Stimulated activated CD8-positive, alpha-beta memory T cell treated with anti-CD3 and anti-CD28 coated beads, Interleukin-15, amount 100 ng/mL, for 4 hours (primary cell): ENCODE measurements around the gene ACBD4.
A peak's percentile ranks its signal among the peaks of the same experiment; 100 is the strongest.

Experiments used
- DNase-seq, 2 donors: peaks; one replicate each; pipeline ENCODE4 v3.0.0-alpha.2; 2020; ENCODE audit warnings: low read depth in 2 of 2

The ACBD4 gene

DNA sequence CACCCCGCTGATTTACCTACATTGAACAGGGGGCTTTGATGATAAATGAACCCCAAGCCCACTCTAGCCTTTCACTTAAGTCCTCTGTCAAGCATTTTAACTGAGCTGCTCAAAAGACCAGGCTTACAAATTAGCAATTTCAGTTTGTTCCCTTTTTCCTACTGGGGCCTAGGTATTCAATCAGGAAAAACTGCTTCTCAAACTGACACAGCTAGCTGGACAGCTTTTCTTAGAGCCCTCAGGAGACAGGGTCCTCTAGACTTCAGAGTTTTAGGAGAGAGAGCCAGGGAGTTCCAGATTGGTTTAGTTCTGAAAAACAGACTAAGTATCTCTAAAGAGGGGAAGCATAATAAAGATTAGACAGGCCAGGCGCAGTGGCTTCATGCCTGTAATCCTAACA, 20.0 kb downstream of the ACBD4 start:
- DNase-seq = no peak

DNA sequence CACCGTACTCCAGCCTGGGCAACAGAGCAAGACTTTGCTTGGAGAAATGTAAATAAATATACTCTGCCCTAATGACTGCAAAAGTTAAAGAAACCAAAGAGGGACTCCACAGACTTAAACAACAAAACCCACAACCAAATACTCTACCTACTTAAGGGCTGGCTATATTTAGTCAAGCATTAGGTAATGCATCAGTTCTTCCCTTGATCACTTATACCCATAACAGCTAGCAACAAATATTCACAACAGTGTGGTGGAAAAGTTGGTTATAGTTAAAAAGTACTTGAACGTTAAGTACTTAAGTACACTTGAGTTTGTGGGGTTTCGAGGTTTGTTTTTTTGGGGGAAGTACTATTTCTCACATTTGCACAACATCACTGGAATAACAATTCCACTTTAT, 20.8 kb downstream of the ACBD4 start:
- no peak for DNase-seq

- DNase-seq = peak; percentile 34 to 50
Measured at GRCh38 chr17:45160447-45161287, 25.2 kb downstream of the ACBD4 start.

GRCh38 chr17:45161288-45162024, 26.0 kb downstream of the ACBD4 start, which contains the start of gene HEXIM2:
Gene HEXIM2, plus strand, starts transcription at chr17:45161875. Its CDS starts 919 bp downstream, at chr17:45162794.
- DNase-seq = peak; percentile 93 to 98

DNA sequence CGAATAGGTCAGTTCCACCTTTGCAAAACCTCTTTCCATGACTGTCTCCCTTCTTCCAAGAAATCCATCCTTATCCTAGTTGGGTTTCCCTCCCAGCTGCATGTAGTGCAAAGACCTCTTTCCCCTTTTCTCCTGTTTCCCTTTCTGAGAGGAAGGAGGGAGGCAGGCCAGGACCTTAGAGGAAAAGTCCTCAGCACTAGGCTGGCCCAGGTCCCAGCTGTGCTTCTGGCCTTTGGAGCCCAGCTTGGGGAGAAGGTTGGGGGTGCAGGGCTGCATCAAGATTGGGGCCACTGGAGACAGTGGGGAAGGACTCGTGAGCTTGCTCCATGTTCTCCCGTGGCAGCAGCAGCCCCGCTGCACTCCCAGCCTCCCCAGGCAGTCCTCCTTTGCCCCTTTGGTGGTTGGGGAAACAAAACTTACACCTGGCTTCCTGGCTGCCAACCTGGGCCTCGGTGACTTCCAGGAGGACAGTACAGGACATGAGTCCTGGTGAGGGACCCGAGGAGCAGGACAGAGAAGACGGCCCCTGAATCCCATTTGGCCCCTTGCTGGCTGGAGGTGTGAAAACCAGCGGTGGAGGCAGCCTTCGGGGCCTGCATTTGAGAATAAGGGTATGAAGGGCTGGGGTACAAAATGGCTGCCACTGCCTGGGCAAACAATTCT, 26.7 kb downstream of the ACBD4 start:
- no peak for DNase-seq

GRCh38 chr17:45164734-45165269, 29.3 kb downstream of the ACBD4 start:
- no peak for DNase-seq

DNA sequence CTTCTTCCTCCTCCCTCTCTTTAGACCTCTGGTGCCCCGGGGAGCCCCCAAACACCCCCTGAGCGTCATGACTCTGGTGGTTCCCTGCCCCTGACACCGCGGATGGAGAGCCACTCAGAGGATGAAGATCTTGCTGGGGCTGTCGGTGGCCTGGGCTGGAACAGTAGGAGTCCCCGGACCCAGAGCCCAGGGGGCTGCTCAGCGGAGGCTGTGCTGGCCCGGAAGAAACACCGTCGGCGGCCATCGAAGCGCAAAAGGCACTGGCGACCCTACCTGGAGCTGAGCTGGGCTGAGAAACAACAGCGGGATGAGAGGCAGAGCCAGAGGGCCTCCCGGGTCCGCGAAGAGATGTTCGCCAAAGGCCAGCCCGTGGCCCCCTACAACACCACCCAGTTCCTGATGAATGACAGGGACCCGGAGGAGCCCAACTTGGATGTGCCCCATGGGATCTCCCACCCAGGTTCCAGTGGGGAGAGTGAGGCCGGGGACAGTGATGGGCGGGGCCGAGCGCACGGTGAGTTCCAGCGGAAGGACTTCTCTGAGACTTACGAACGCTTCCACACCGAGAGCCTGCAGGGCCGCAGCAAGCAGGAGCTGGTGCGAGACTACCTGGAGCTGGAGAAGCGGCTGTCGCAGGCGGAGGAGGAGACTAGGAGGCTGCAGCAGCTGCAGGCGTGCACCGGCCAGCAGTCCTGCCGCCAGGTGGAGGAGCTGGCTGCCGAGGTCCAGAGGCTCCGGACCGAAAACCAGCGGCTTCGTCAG, 33.7 kb downstream of the ACBD4 start:
- no peak for DNase-seq

DNA sequence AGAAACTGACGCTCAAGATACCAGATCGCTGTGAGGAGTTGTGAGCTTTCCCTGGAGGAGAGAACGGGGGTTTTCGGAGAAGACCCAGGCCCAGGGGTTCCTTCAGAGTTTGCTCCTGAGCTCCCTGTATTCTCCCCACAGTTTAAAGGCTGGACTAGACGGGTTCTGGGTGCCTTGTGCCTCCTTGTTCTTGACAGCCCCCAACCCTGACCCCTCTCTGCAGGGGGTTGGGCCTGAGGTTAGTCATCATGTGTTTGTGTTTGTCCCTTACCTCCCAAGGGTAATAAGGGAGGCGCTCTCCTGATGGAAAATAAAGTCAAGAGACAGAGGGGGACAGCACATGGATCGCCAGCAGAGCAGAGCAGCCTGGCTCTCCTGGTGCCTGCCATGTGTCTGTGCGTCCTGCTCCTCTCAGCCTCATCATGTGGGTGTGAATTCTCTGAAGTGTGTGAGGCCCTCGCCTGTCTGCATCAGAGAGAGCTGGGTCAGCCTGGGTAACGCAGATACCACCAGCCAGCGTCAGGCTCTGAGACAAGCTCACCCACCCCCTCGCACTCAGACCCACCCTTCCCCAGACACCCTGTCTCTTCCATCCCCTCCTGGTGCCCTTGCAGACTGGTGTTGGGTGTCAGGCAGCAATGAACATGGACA, 34.9 kb downstream of the ACBD4 start:
- DNase-seq = no peak

GRCh38 chr17:45170931-45171337, 35.4 kb downstream of the ACBD4 start:
- DNase-seq = no peak

GRCh38 chr17:45171338-45172231, 36.1 kb downstream of the ACBD4 start:
- no peak for DNase-seq

GRCh38 chr17:45172232-45172540, 36.7 kb downstream of the ACBD4 start:
- DNase-seq = no peak

GRCh38 chr17:45172541-45173286, 37.2 kb downstream of the ACBD4 start:
- DNase-seq = no peak

GRCh38 chr17:45175759-45176115, 40.2 kb downstream of the ACBD4 start:
- DNase-seq = no peak

- DNase-seq = no peak
Measured at GRCh38 chr17:45177563-45177962, 42.1 kb downstream of the ACBD4 start.

- no peak for DNase-seq
Measured at GRCh38 chr17:45184144-45184543, 48.7 kb downstream of the ACBD4 start.

DNA sequence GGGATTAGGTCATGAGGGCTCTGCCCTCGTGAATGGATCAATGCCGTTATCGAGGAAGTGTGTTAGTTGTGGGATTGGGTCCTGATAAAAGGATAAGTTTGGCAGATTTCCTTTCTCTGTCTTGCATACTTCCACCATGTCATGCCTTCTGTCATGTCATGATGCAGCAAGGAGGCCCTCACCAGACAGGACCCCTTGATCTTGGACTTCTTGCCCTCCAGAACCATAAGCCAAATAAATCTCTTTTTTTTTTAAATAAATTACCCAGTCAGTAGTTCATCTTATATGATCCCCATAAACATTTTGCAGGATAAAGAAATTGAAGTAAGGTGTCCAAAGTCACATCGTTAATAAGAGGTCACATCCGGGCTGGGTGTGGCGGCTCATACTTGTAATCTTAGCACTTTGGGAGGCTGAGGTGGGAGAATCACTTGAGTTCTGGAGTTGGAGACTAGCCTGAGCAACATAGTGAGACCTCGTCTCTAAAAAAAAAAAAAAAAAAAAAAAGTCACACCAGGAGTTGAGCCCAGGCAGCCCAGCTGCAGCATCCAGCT, 51.4 kb downstream of the ACBD4 start:
- DNase-seq = no peak

DNA sequence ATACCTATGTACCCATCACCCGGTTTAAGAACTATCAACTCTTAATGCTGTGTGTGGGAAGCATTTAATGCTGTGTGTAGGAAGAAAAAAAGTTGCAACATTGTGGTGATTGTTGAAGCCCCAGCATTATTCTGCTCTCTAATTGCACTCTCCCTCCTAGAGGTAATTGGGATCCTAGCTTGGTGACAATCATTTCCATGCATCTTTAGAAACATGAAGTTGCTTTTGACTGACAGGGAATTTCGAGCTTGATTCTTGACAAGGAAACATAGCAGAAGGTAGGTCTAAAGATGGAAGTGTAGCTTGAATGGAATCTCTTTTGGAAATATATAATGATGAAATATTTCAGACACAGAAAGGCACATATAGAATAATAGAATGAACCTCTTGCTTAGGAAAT, 53.5 kb downstream of the ACBD4 start:
- no peak for DNase-seq

DNA sequence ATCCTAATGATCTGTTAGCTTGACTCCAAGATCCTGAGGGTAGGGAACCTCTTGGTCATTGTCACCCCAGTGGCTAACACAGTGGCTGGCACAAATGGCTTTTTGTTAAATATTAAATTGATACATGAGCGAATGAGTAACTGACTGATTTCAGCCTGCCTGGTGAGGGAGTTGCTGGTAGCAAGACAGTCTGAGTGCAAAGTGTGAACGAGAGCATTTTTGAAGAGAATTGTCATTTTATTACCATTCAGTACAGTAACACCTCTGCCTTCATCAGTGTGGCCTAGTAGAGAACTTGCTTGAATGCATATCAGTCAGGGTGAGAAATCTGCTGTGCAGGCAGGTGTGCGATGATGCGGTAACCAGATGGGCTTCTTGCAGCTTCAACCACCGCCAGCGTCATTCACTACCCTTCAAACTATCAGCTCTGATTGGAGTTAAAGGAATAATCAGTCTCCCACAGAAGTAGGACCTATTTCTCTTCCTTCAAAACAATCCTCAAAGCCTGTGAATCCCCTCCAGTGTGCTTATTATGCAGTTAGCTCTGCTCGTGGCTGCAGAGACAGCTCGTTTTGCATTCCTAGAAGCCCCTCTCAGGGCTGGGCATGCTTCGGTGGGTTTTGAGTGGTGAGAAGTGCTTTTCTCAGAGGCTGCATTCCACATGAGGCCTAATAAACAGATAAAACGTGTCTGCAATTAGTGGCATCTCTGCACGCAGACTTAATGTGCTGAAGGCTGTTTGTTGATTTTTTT, 55.2 kb downstream of the ACBD4 start:
- DNase-seq = no peak
